OCI-LY1 (cell line): ENCODE data around the gene NCKAP1.

Source experiments
- H2AFZ ChIP-seq: fragments of 200-600 bp; sonication (generic), shearing (Covaris generic); 2 replicates; pipeline ENCODE4 v1.6.0; 2014; ENCODE audit warnings: antibody characterized with exemption, mild to moderate bottlenecking, low read length
- H3F3A ChIP-seq: fragments of 200-600 bp; sonication (generic), shearing (Covaris generic); 2 replicates; pipeline ENCODE4 v1.6.0; 2014; ENCODE audit warnings: mild to moderate bottlenecking, antibody characterized with exemption, low read length, moderate library complexity; ENCODE audit not compliant: insufficient read depth
- H3K27ac ChIP-seq: fragments of 200-600 bp; sonication (generic); 2 replicates; pipeline ENCODE4 v1.5.1; 2014; ENCODE audit warnings: low read length, mixed run types, mild to moderate bottlenecking, low read depth; ENCODE audit not compliant: poor library complexity, severe bottlenecking
- H3K27me3 ChIP-seq: fragments of 200-600 bp; sonication (generic); 2 replicates; pipeline ENCODE4 v1.6.0; 2014; ENCODE audit warnings: antibody characterized with exemption, mild to moderate bottlenecking, low read length, moderate library complexity; ENCODE audit not compliant: insufficient read depth
- H3K36me3 ChIP-seq: fragments of 200-600 bp; sonication (generic); 2 replicates; pipeline ENCODE4 v1.6.1; 2014; ENCODE audit warnings: mild to moderate bottlenecking, antibody characterized with exemption, low read length, moderate library complexity, mixed read lengths; ENCODE audit not compliant: insufficient read depth
- H3K4me1 ChIP-seq: fragments of 200-600 bp; sonication (generic); 2 replicates; pipeline ENCODE4 v1.5.1; 2014; ENCODE audit warnings: mild to moderate bottlenecking, low read length, moderate library complexity; ENCODE audit not compliant: insufficient read depth, severe bottlenecking
- H3K4me2 ChIP-seq: fragments of 200-600 bp; sonication (generic), shearing (Covaris generic); 2 replicates; pipeline ENCODE4 v1.6.1; 2014; ENCODE audit warnings: low read length
- H3K4me3 ChIP-seq: fragments of 200-600 bp; sonication (generic); 2 replicates; pipeline ENCODE4 v1.5.1; 2014; ENCODE audit warnings: low read length, low read depth, mild to moderate bottlenecking, mixed read lengths; ENCODE audit not compliant: poor library complexity, severe bottlenecking
- H3K79me2 ChIP-seq: fragments of 200-600 bp; shearing (Covaris generic); 2 replicates; pipeline ENCODE4 v1.6.1; 2016; ENCODE audit warnings: mixed run types, low read length, mixed read lengths; ENCODE audit not compliant: insufficient read depth
- H3K9ac ChIP-seq: fragments of 200-600 bp; sonication (generic), shearing (Covaris generic); 2 replicates; pipeline ENCODE4 v1.6.1; 2014; ENCODE audit warnings: mild to moderate bottlenecking, low read length, mixed read lengths
- H3K9me2 ChIP-seq: fragments of 200-600 bp; sonication (generic), shearing (Covaris generic); 2 replicates; pipeline ENCODE4 v1.6.1; 2014; ENCODE audit warnings: low read depth, mild to moderate bottlenecking, low read length, mixed read lengths
- H3K9me3 ChIP-seq: fragments of 200-600 bp; shearing (Covaris generic); 2 replicates; pipeline ENCODE4 v1.6.1; 2014; ENCODE audit warnings: low read length, mixed read lengths
- H4K20me1 ChIP-seq: fragments of 200-600 bp; sonication (generic), shearing (Covaris generic); 2 replicates; pipeline ENCODE4 v1.6.0; 2016; ENCODE audit warnings: mild to moderate bottlenecking, low read length; ENCODE audit not compliant: insufficient read depth
- CTCF ChIP-seq: fragments of 200-600 bp; sonication (generic), shearing (Covaris generic); IDR thresholded peaks from 2 replicates; pipeline ENCODE4 v1.5.1; 2017; ENCODE audit warnings: mild to moderate bottlenecking, antibody characterized with exemption, low read length, moderate library complexity, mixed read lengths
- EZH2 ChIP-seq: fragments of 200-600 bp; sonication (generic), shearing (Covaris generic); IDR thresholded peaks from 2 replicates; pipeline ENCODE4 v1.8.0; 2017; ENCODE audit warnings: borderline replicate concordance, mixed run types, mild to moderate bottlenecking, antibody characterized with exemption, low read length, moderate library complexity, mixed read lengths

NCKAP1 gene

GRCh38 chr2:183028108-183028507 is 10.1 kb downstream of the NCKAP1 start:
- H4K20me1 ChIP-seq = peaks cover 3% of the 10 kb centered on the region; the same call in 1 of the 2 replicates
- H3K27ac ChIP-seq = no peak overlapping the region
- H2AFZ ChIP-seq = no peak overlapping the region

GRCh38 chr2:183027443-183027842 is 10.8 kb downstream of the NCKAP1 start:
- Histone ChIP-seq H3K9me2 (no peaks in the 10 kb centered on the region), H4K20me1 (peaks cover 3% of the 10 kb centered on the region; the same call in 1 of the 2 replicates), H3K36me3 (no peaks in the 10 kb centered on the region), H3K9me3 (no peaks in the 10 kb centered on the region), H3K27me3 (no peaks in the 10 kb centered on the region; the same call in 1 of the 2 replicates), H3K4me1 (no peaks in the 10 kb centered on the region), H3F3A (no peaks in the 10 kb centered on the region), H3K79me2 (no peaks in the 10 kb centered on the region), H3K9ac (no peak overlapping the region), H3K4me2 (no peak overlapping the region), H3K4me3 (no peak overlapping the region), H3K27ac (no peak overlapping the region), H2AFZ (no peak overlapping the region)
- TF ChIP-seq EZH2 (no peak), CTCF (no peak)

More at GRCh38 chr2:183028108-183028507, 10.1 kb downstream of the NCKAP1 start:
- Histone ChIP-seq H3F3A (no peaks in the 10 kb centered on the region), H3K9ac (no peak overlapping the region), H3K4me2 (no peak overlapping the region), H3K4me1 (no peaks in the 10 kb centered on the region), H3K4me3 (no peak overlapping the region), H3K27me3 (no peaks in the 10 kb centered on the region; the same call in 1 of the 2 replicates), H3K9me3 (no peaks in the 10 kb centered on the region), H3K79me2 (no peaks in the 10 kb centered on the region), H3K36me3 (no peaks in the 10 kb centered on the region), H3K9me2 (no peaks in the 10 kb centered on the region)
- no peak for TF ChIP-seq EZH2

- H3K4me3 ChIP-seq = no peak overlapping the region
- no peaks in the 10 kb centered on the region for H3K4me1 ChIP-seq
- H3F3A ChIP-seq = no peaks in the 10 kb centered on the region
- TF ChIP-seq EZH2 (no peak), CTCF (no peak)
- H4K20me1 ChIP-seq = peaks cover 3% of the 10 kb centered on the region; the same call in 1 of the 2 replicates
- H3K27me3 ChIP-seq = no peaks in the 10 kb centered on the region; the same call in 1 of the 2 replicates
- no peaks in the 10 kb centered on the region for H3K79me2 ChIP-seq
- no peaks in the 10 kb centered on the region for H3K36me3 ChIP-seq
- no peaks in the 10 kb centered on the region for H3K9me3 ChIP-seq
- H3K9me2 ChIP-seq = no peaks in the 10 kb centered on the region
- no peak overlapping the region for H2AFZ ChIP-seq
- no peak overlapping the region for H3K9ac ChIP-seq
- H3K27ac ChIP-seq = no peak overlapping the region
- no peak overlapping the region for H3K4me2 ChIP-seq
Measured at GRCh38 chr2:183026424-183026823, 11.8 kb downstream of the NCKAP1 start.

- no peaks in the 10 kb centered on the region for H3K9me2 ChIP-seq
- H3F3A ChIP-seq = no peaks in the 10 kb centered on the region
- no peaks in the 10 kb centered on the region for H3K79me2 ChIP-seq
- peaks cover 1% of the 10 kb centered on the region; the same call in 1 of the 2 replicates for H4K20me1 ChIP-seq
- H3K9ac ChIP-seq = no peak overlapping the region
- no peak overlapping the region for H3K4me3 ChIP-seq
- H3K4me1 ChIP-seq = no peaks in the 10 kb centered on the region
- no peak overlapping the region for H3K27ac ChIP-seq
- no peaks in the 10 kb centered on the region; the same call in 1 of the 2 replicates for H3K27me3 ChIP-seq
- H2AFZ ChIP-seq = no peak overlapping the region
- no peak overlapping the region for H3K4me2 ChIP-seq
- no peaks in the 10 kb centered on the region for H3K36me3 ChIP-seq
- H3K9me3 ChIP-seq = no peaks in the 10 kb centered on the region
- TF ChIP-seq CTCF (no peak), EZH2 (no peak)
Measured at GRCh38 chr2:183025993-183026392, 12.3 kb downstream of the NCKAP1 start.
